SK-N-SH (cell line): ENCODE results near the gene LRRC15. TPM values are rescaled to one million over a fixed set of nuclear protein-coding genes. Genes with fewer than 3 reads are reported as not detected.

Experiments
- CTCF ChIA-PET: fragments of 300-600, 350-600 bp; formaldehyde crosslinking; extraction: SDS; loops from one replicate; lab custom pipeline; 2021; lab: Yijun Ruan, JAX
- POLR2A ChIA-PET: fragments of 350-600 bp; sonication (Branson Sonifier 250); formaldehyde crosslinking; extraction: SDS; loops from one replicate; lab custom pipeline; 2020; ENCODE audit warnings: antibody characterized with exemption, inconsistent platforms; lab: Yijun Ruan, JAX
- DNase-seq: peaks from one replicate; pipeline ENCODE4 v3.0.0; 2012
- H2AFZ ChIP-seq: fragments of 200-600 bp; sonication (generic); 2 replicates; pipeline ENCODE4 v1.8.1; 2016; ENCODE audit warnings: antibody characterized with exemption, mild to moderate bottlenecking, low read depth
- H3F3A ChIP-seq: fragments of 200-600 bp; sonication (generic); replicated peaks from 2 replicates; pipeline ENCODE3; 2016; ENCODE audit warnings: antibody characterized with exemption, mild to moderate bottlenecking; ENCODE audit not compliant: insufficient read depth
- H3K27ac ChIP-seq, 2 experiments: fragments of 200-500 bp in 1 of 2; fragments of 200-600 bp in 1 of 2; sonication (Bioruptor generic) in 1 of 2; sonication (generic), shearing (Covaris generic) in 1 of 2; 2 replicates each; pipeline versions ENCODE4 v1.5.1 to v1.6.1; 2014 to 2016; ENCODE audit warnings: low read depth in 2 of 2, inconsistent platforms in 1 of 2, low read length in 1 of 2, mild to moderate bottlenecking in 1 of 2, mixed read lengths in 1 of 2
- H3K27me3 ChIP-seq: fragments of 200-600 bp; sonication (generic), shearing (Covaris generic); 2 replicates; pipeline ENCODE4 v1.6.1; 2016; ENCODE audit warnings: mixed run types; ENCODE audit not compliant: insufficient read depth
- H3K36me3 ChIP-seq, 2 experiments: fragments of 200-500 bp in 1 of 2; fragments of 200-600 bp in 1 of 2; sonication (Bioruptor generic) in 1 of 2; sonication (generic) in 1 of 2; replicated peaks in 1 of 2; 2 replicates each; pipeline versions ENCODE3 to v1.5.1; 2014 to 2016; ENCODE audit warnings: low read length in 1 of 2, mild to moderate bottlenecking in 1 of 2; ENCODE audit not compliant: insufficient read depth in 2 of 2, control insufficient read depth in 1 of 2
- H3K4me1 ChIP-seq, 2 experiments: fragments of 200-500 bp in 1 of 2; fragments of 200-600 bp in 1 of 2; sonication (Bioruptor generic) in 1 of 2; sonication (generic), shearing (Covaris generic) in 1 of 2; 2 replicates each; pipeline versions ENCODE4 v1.5.1 to v1.6.1; 2014 to 2016; ENCODE audit warnings: low read depth in 1 of 2, low read length in 1 of 2, mixed run types in 1 of 2; ENCODE audit not compliant: insufficient read depth in 2 of 2, control insufficient read depth in 1 of 2
- H3K4me2 ChIP-seq: fragments of 200-600 bp; sonication (generic), shearing (Covaris generic); 2 replicates; pipeline ENCODE4 v1.6.1; 2017; ENCODE audit warnings: mixed run types
- H3K4me3 ChIP-seq, 2 experiments: fragments of 200-500 bp in 1 of 2; fragments of 200-600 bp in 1 of 2; sonication (Bioruptor generic) in 1 of 2; sonication (generic), shearing (Covaris generic) in 1 of 2; 2 replicates each; pipeline versions ENCODE4 v1.5.1 to v1.8.1; 2014 to 2016; ENCODE audit warnings: low read depth in 2 of 2, inconsistent platforms in 1 of 2, low read length in 1 of 2, mild to moderate bottlenecking in 1 of 2, mixed read lengths in 1 of 2, moderate library complexity in 1 of 2
- H3K79me2 ChIP-seq: fragments of 200-600 bp; sonication (generic); 2 replicates; pipeline ENCODE4 v1.8.1; 2017; ENCODE audit warnings: mild to moderate bottlenecking; ENCODE audit not compliant: insufficient read depth
- H3K9ac ChIP-seq: fragments of 200-600 bp; sonication (generic); 2 replicates; pipeline ENCODE4 v1.6.1; 2017; ENCODE audit warnings: mixed run types
- H3K9me2 ChIP-seq: fragments of 200-600 bp; sonication (generic); 2 replicates; pipeline ENCODE4 v1.6.1; 2017; ENCODE audit warnings: mixed run types
- H3K9me3 ChIP-seq: fragments of 200-600 bp; sonication (generic); 2 replicates; pipeline ENCODE4 v1.6.1; 2017; ENCODE audit warnings: mixed run types, mild to moderate bottlenecking, moderate library complexity
- H4K20me1 ChIP-seq: fragments of 200-600 bp; sonication (generic); 2 replicates; pipeline ENCODE4 v1.6.1; 2017; ENCODE audit warnings: mild to moderate bottlenecking, mixed run types; ENCODE audit not compliant: insufficient read depth
- CHD2 ChIP-seq: fragments of 150-350 bp; IDR thresholded peaks from 2 replicates; pipeline ENCODE4 v1.6.1; 2018; ENCODE audit warnings: low read length; ENCODE audit not compliant: partially characterized antibody
- ELF1 ChIP-seq: IDR thresholded peaks from 2 replicates; pipeline ENCODE4 v1.4.0; 2012
- GATA2 ChIP-seq: sonication (generic); formaldehyde crosslinking; IDR thresholded peaks from 2 replicates; pipeline ENCODE4 v1.5.0; 2020; ENCODE audit warnings: mild to moderate bottlenecking, missing genetic modification reagents
- NRF1 ChIP-seq: IDR thresholded peaks from 2 replicates; pipeline ENCODE4 v1.6.1; 2012; ENCODE audit warnings: low read depth, mild to moderate bottlenecking, low read length
- POLR2AphosphoS5 ChIP-seq: IDR thresholded peaks from 2 replicates; pipeline ENCODE4 v1.6.1; 2012; ENCODE audit warnings: low read depth, low read length
- RAD21 ChIP-seq: IDR thresholded peaks from 2 replicates; pipeline ENCODE4 v1.6.1; 2012; ENCODE audit warnings: mild to moderate bottlenecking, low read length
- RCOR1 ChIP-seq: fragments of 150-350 bp; IDR thresholded peaks from 2 replicates; pipeline ENCODE4 v1.6.1; 2017; ENCODE audit warnings: antibody characterized with exemption, low read length
- RFX5 ChIP-seq: IDR thresholded peaks from 2 replicates; pipeline ENCODE4 v1.6.1; 2012; ENCODE audit warnings: mild to moderate bottlenecking, improper control_type of control experiment, low read length
- RXRA ChIP-seq: IDR thresholded peaks from 2 replicates; pipeline ENCODE4 v1.4.0; 2012; ENCODE audit warnings: low read depth, mild to moderate bottlenecking, borderline replicate concordance
- SIN3A ChIP-seq: IDR thresholded peaks from 2 replicates; pipeline ENCODE4 v1.6.1; 2012; ENCODE audit warnings: low read depth, mild to moderate bottlenecking, low read length, moderate library complexity, borderline replicate concordance
- YY1 ChIP-seq: IDR thresholded peaks from 2 replicates; pipeline ENCODE4 v1.4.0; 2012; ENCODE audit warnings: low read depth, mild to moderate bottlenecking
- WGBS: methylation state at CpG from one replicate; pipeline ENCODE4 v1.1.6; 2017; ENCODE audit warnings: low lambda C conversion rate; 5-methylcytosine and 5-hydroxymethylcytosine counted together
- polyA plus RNA-seq, 3 experiments: library from polyadenylated mRNA; depleted of rRNA; stranded (reverse); fragments of >200 nt; gene quantifications; 2 replicates each; pipeline ENCODE4 v1.2.3, GENCODE V29; 2012
- TF ChIP-seq, protein P1 (sequence below): fragments of 200-600 bp; sonication (generic); IDR thresholded peaks from 2 replicates; pipeline ENCODE4 v1.6.1; 2017; ENCODE audit warnings: antibody characterized with exemption, mild to moderate bottlenecking, moderate library complexity
- TF ChIP-seq, protein P2 (sequence below): IDR thresholded peaks from 2 replicates; pipeline ENCODE4 v1.4.0; 2012; ENCODE audit warnings: low read depth
- TF ChIP-seq, protein P3 (sequence below): IDR thresholded peaks from 2 replicates; pipeline ENCODE4; 2012
- TF ChIP-seq, protein P4 (sequence below): IDR thresholded peaks from 2 replicates; pipeline ENCODE4 v1.4.0; 2012; ENCODE audit warnings: low read depth, borderline replicate concordance
- TF ChIP-seq, protein P5 (sequence below): fragments of 150-350 bp; IDR thresholded peaks from 2 replicates; pipeline ENCODE4 v1.6.1; 2017; ENCODE audit warnings: antibody characterized with exemption, low read length, low read depth, borderline replicate concordance

LRRC15 gene
- polyA plus RNA-seq, 1 of the 3 experiments (the other 2 are of a cell fraction) = 0.02 TPM

DNA sequence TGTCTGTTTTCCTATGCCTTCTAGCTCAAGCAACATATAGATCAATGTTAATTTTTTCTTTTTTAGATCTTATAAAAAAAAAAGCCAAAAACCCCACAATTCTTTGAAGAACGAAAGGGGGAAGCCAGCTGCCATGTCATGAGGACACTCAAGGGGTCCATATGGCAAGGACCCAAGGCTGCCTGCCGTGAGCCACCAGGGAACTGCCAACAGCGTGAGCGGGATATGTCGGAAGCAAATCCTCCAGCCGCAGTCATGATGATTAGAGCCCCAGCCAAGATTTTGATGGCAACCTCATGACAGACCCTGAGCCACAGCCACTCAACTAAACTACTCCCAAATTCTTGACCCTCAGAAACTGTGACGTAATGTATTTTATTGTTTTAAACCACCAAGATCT is 23.0 kb upstream of the LRRC15 start:
- POLR2A ChIA-PET = interaction anchor here (1.2 kb wide), 1 partner anchor 10 kb away, joined by 3 read pairs; no protein-coding TSS in a partner anchor

More for the DNA sequence above, 23.0 kb upstream of the LRRC15 start:
- Histone ChIP-seq H3K4me2 (no peak overlapping the region), H3K9me2 (no peaks in the 10 kb centered on the region), H3K36me3 (no peaks in the 10 kb centered on the region), H3F3A (peaks cover 6% of the 10 kb centered on the region), H2AFZ (no peak overlapping the region), H3K9me3 (no peaks in the 10 kb centered on the region; the same call in 1 of the 2 replicates), H4K20me1 (no peaks in the 10 kb centered on the region), H3K9ac (no peak overlapping the region), H3K4me3 (no peak overlapping the region), H3K27me3 (no peaks in the 10 kb centered on the region), H3K27ac (no peak overlapping the region), H3K79me2 (no peaks in the 10 kb centered on the region), H3K4me1 (no peaks in the 10 kb centered on the region; a peak in 1 of 4 replicates)
- CTCF ChIA-PET = interaction anchor here (0.7 to 2.2 kb wide), 4 partner anchors 11 to 59 kb away, joined by 4 to 8 read pairs (median 4); no protein-coding TSS in a partner anchor
- DNase-seq = no peak
- 82% methylated on average over 7 of the region's 7 CpGs for WGBS
- TF ChIP-seq, protein P1, sequence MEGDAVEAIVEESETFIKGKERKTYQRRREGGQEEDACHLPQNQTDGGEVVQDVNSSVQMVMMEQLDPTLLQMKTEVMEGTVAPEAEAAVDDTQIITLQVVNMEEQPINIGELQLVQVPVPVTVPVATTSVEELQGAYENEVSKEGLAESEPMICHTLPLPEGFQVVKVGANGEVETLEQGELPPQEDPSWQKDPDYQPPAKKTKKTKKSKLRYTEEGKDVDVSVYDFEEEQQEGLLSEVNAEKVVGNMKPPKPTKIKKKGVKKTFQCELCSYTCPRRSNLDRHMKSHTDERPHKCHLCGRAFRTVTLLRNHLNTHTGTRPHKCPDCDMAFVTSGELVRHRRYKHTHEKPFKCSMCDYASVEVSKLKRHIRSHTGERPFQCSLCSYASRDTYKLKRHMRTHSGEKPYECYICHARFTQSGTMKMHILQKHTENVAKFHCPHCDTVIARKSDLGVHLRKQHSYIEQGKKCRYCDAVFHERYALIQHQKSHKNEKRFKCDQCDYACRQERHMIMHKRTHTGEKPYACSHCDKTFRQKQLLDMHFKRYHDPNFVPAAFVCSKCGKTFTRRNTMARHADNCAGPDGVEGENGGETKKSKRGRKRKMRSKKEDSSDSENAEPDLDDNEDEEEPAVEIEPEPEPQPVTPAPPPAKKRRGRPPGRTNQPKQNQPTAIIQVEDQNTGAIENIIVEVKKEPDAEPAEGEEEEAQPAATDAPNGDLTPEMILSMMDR = no peak
- TF ChIP-seq, protein P2, sequence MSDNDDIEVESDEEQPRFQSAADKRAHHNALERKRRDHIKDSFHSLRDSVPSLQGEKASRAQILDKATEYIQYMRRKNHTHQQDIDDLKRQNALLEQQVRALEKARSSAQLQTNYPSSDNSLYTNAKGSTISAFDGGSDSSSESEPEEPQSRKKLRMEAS = no peak
- TF ChIP-seq CHD2 (no peak), RAD21 (no peak), YY1 (no peak), RCOR1 (no peak), ELF1 (no peak), POLR2AphosphoS5 (no peak), RFX5 (no peak), NRF1 (no peak), SIN3A (no peak), RXRA (no peak), GATA2 (CRISPR knock-in tag) (no peak)
- TF ChIP-seq, protein P3, sequence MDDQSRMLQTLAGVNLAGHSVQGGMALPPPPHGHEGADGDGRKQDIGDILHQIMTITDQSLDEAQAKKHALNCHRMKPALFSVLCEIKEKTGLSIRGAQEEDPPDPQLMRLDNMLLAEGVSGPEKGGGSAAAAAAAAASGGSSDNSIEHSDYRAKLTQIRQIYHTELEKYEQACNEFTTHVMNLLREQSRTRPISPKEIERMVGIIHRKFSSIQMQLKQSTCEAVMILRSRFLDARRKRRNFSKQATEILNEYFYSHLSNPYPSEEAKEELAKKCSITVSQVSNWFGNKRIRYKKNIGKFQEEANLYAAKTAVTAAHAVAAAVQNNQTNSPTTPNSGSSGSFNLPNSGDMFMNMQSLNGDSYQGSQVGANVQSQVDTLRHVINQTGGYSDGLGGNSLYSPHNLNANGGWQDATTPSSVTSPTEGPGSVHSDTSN = no peak
- TF ChIP-seq, protein P4, sequence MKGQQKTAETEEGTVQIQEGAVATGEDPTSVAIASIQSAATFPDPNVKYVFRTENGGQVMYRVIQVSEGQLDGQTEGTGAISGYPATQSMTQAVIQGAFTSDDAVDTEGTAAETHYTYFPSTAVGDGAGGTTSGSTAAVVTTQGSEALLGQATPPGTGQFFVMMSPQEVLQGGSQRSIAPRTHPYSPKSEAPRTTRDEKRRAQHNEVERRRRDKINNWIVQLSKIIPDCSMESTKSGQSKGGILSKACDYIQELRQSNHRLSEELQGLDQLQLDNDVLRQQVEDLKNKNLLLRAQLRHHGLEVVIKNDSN = no peak
- TF ChIP-seq, protein P5, sequence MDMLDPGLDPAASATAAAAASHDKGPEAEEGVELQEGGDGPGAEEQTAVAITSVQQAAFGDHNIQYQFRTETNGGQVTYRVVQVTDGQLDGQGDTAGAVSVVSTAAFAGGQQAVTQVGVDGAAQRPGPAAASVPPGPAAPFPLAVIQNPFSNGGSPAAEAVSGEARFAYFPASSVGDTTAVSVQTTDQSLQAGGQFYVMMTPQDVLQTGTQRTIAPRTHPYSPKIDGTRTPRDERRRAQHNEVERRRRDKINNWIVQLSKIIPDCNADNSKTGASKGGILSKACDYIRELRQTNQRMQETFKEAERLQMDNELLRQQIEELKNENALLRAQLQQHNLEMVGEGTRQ = no peak
